ENCODE results near the gene XAB2.

DNA sequence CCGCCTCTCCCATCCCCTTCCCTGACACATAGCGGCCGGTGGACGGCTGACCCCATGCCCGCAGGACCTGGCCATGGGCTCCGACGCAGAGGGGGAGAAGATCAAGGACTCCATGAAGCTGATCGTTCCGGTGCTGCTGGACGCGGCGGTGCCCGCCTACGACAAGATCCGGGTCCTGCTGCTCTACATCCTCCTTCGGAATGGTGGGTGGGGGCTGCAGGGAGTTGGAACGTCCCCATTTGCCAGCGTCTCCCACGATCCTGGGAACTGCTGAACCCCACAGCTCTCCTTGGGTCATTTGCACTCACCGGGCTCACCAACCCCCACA lies 15.2 kb upstream of the XAB2 start:
- TF ChIP-seq, protein P1, sequence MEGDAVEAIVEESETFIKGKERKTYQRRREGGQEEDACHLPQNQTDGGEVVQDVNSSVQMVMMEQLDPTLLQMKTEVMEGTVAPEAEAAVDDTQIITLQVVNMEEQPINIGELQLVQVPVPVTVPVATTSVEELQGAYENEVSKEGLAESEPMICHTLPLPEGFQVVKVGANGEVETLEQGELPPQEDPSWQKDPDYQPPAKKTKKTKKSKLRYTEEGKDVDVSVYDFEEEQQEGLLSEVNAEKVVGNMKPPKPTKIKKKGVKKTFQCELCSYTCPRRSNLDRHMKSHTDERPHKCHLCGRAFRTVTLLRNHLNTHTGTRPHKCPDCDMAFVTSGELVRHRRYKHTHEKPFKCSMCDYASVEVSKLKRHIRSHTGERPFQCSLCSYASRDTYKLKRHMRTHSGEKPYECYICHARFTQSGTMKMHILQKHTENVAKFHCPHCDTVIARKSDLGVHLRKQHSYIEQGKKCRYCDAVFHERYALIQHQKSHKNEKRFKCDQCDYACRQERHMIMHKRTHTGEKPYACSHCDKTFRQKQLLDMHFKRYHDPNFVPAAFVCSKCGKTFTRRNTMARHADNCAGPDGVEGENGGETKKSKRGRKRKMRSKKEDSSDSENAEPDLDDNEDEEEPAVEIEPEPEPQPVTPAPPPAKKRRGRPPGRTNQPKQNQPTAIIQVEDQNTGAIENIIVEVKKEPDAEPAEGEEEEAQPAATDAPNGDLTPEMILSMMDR (IDR thresholded peaks at IDR 0.05): no peak
- TF ChIP-seq POLR2A (IDR thresholded peaks at IDR 0.05): no peak
